SU-DHL-6 (cell line): ENCODE results near the gene PLIN1.
"Not testable (repeated sequence)": the region's sequence is repeated elsewhere in the genome, so short reads cannot be mapped to it uniquely, and the experiment has no call there.

Source experiments
- H2AFZ ChIP-seq: fragments of 200-600 bp; sonication (generic); 2 replicates; pipeline ENCODE4 v1.6.1; 2014; ENCODE audit warnings: low read depth, mild to moderate bottlenecking, moderate library complexity, mixed read lengths, antibody characterized with exemption, low read length; ENCODE audit not compliant: severe bottlenecking
- H3F3A ChIP-seq: fragments of 200-600 bp; shearing (Covaris generic); 2 replicates; pipeline ENCODE4 v1.6.0; 2016; ENCODE audit warnings: antibody characterized with exemption, mild to moderate bottlenecking; ENCODE audit not compliant: insufficient read depth
- H3K27ac ChIP-seq: fragments of 200-600 bp; sonication (generic); 2 replicates; pipeline ENCODE4 v1.5.1; 2016; ENCODE audit warnings: low read depth, mild to moderate bottlenecking, low read length, moderate library complexity, mixed read lengths
- H3K27me3 ChIP-seq: fragments of 200-600 bp; sonication (generic), shearing (Covaris generic); 2 replicates; pipeline ENCODE4 v1.6.0; 2014; ENCODE audit warnings: mild to moderate bottlenecking, low read length
- H3K36me3 ChIP-seq: fragments of 200-600 bp; sonication (generic); 2 replicates; pipeline ENCODE4 v1.6.1; 2014; ENCODE audit warnings: mild to moderate bottlenecking, low read length, mixed read lengths
- H3K4me2 ChIP-seq: fragments of 300-600, 200-600 bp; shearing (Covaris generic), sonication (generic); 2 replicates; pipeline ENCODE4 v1.6.0; 2014; ENCODE audit warnings: low read length, low read depth, mild to moderate bottlenecking; ENCODE audit not compliant: poor library complexity, severe bottlenecking
- H3K4me3 ChIP-seq: fragments of 200-600 bp; sonication (generic); 2 replicates; pipeline ENCODE4 v1.5.1; 2014; ENCODE audit warnings: antibody characterized with exemption, low read length, mild to moderate bottlenecking, mixed read lengths; ENCODE audit not compliant: insufficient read depth, poor library complexity, severe bottlenecking
- H3K79me2 ChIP-seq: fragments of 200-600 bp; sonication (generic); 2 replicates; pipeline ENCODE4 v1.6.1; 2014; ENCODE audit warnings: mild to moderate bottlenecking, low read length, moderate library complexity; ENCODE audit not compliant: insufficient read depth
- H3K9ac ChIP-seq: fragments of 200-600 bp; sonication (generic); 2 replicates; pipeline ENCODE4 v1.7.0; 2014; ENCODE audit warnings: mild to moderate bottlenecking, low read length
- H3K9me2 ChIP-seq: fragments of 200-600 bp; sonication (generic); replicated peaks from 2 replicates; pipeline ENCODE4 v1.6.1; 2014; ENCODE audit warnings: low read length; ENCODE audit not compliant: insufficient read depth
- H3K9me3 ChIP-seq: fragments of 200-600 bp; sonication (generic); 2 replicates; pipeline ENCODE4 v1.6.1; 2014; ENCODE audit warnings: low read length, mixed read lengths; ENCODE audit not compliant: insufficient read depth
- H4K20me1 ChIP-seq: fragments of 200-600 bp; sonication (generic); 2 replicates; pipeline ENCODE4 v1.6.1; 2014; ENCODE audit warnings: low read depth, mild to moderate bottlenecking, antibody characterized with exemption, low read length, moderate library complexity, mixed read lengths
- EZH2phosphoT487 ChIP-seq: fragments of 200-600 bp; sonication (generic), shearing (Covaris generic); conservative IDR thresholded peaks from 2 replicates; pipeline ENCODE4 v1.6.1; 2018; ENCODE audit warnings: mild to moderate bottlenecking, antibody characterized with exemption, low read length, moderate library complexity, mixed read lengths
- TF ChIP-seq, protein P1 (sequence below): fragments of 200-600 bp; sonication (generic); IDR thresholded peaks from one replicate; pipeline ENCODE4 v1.5.1; 2017; ENCODE audit warnings: antibody characterized with exemption, mild to moderate bottlenecking, low read length, moderate library complexity; ENCODE audit not compliant: insufficient read depth, poor library complexity, severe bottlenecking

Gene PLIN1

DNA sequence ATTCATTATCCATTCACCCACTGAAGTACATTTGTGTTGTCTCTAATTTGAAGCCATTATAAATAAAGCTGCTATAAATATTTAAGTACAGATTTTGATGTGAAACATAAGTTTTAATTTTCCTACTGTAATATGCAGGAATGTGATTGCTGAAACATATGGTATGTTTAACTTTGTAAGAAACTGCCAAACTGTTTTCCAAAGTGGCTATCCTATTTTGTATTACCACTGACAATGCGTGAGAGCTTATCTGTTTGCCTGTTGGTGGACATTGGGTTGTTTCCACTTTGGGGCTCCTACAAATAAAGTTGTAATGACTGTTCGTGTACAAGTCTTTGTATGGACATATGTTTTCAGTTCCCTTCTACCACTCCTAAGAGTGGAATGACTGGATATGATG is 13.9 kb upstream of the PLIN1 start:
- Histone ChIP-seq H3F3A (0 out of 2 replicates have a peak, but pooled peaks cover 5% of the 10 kb centered on the region), H3K4me2 (peak overlapping the region; percentile 22), H3K27ac (peak overlapping the region; percentile 57; the same call in 1 of the 2 replicates), H3K27me3 (no peaks in the 10 kb centered on the region), H3K9me3 (no peaks in the 10 kb centered on the region), H2AFZ (peak overlapping the region; percentile 65), H3K36me3 (no peaks in the 10 kb centered on the region), H4K20me1 (no peaks in the 10 kb centered on the region), H3K9me2 (no peaks in the 10 kb centered on the region), H3K9ac (no peak overlapping the region), H3K79me2 (no peaks in the 10 kb centered on the region), H3K4me3 (no peak overlapping the region)
- TF ChIP-seq, protein P1, sequence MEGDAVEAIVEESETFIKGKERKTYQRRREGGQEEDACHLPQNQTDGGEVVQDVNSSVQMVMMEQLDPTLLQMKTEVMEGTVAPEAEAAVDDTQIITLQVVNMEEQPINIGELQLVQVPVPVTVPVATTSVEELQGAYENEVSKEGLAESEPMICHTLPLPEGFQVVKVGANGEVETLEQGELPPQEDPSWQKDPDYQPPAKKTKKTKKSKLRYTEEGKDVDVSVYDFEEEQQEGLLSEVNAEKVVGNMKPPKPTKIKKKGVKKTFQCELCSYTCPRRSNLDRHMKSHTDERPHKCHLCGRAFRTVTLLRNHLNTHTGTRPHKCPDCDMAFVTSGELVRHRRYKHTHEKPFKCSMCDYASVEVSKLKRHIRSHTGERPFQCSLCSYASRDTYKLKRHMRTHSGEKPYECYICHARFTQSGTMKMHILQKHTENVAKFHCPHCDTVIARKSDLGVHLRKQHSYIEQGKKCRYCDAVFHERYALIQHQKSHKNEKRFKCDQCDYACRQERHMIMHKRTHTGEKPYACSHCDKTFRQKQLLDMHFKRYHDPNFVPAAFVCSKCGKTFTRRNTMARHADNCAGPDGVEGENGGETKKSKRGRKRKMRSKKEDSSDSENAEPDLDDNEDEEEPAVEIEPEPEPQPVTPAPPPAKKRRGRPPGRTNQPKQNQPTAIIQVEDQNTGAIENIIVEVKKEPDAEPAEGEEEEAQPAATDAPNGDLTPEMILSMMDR, result no peak
- no peak for TF ChIP-seq EZH2phosphoT487

DNA sequence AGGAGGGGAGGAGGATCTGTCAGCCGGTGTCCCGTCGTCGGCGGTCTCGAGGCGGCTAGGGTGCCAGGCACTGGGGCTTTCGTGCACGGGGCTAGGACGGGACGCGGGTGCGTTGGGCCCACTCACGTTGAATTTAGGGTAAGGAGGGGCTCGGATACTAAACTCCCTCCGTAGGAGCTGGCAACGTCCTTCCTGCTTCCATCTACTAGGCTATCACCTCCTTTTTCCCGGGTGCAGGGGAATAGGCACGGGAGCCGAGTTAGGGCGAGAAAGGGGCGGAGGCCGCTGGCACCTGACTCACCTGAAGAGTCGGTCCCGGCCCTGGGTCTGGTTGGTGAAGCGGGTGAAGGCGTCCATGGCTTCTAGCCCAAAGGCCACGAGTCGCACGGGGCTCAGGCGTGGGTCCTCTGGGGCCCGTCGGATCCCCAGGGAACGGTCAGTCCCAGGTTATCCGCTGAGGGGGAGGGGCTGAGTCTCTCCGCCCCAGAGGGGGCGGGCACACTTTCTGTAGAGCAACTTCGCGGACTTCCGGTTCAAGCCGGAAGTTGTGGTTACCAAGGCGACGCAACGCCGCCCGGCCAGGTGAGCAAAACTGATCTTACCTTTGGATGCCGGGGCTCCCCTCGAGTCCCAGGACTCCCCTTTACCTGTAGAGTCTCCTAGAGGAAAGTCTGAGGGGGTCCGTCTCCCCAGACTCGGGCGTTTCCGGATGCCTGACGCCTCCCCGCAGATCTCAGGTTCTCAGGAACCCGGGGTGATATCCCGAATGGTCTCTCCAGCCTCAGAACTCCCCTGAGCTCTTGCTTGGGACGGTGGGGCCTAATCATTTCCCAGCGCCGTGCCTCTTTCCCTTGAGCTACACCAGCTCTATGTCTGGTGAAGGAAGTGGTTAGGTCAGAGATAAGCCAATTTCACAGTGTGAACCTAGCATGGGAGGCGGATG is 11.4 kb upstream of the PLIN1 start, which contains the start of the genes PEX11A and WDR93:
Gene PEX11A, minus strand, starts transcription at position 479 of the 943 bp plus-strand sequence. Its CDS starts 122 bp downstream, at position 357.
Gene WDR93, plus strand, starts transcription at position 536 of the 943 bp plus-strand sequence. CDS start 10,936 bp downstream, outside the sequence.
- H3K79me2 ChIP-seq, result no peaks in the 10 kb centered on the region
- no peak within 1 kb of the TSS for H3K27ac ChIP-seq
- H4K20me1 ChIP-seq, result no peaks in the 10 kb centered on the region
- TF ChIP-seq, protein P1, result no peak
- TF ChIP-seq EZH2phosphoT487, result no peak
- H3K4me2 ChIP-seq, result no peak within 1 kb of the TSS
- H3F3A ChIP-seq, result 0 out of 2 replicates have a peak, but pooled peaks cover 5% of the 10 kb centered on the region
- no peaks in the 10 kb centered on the region for H3K36me3 ChIP-seq
- no peaks in the 10 kb centered on the region for H3K9me3 ChIP-seq
- no peak within 1 kb of the TSS for H3K9ac ChIP-seq
- H3K27me3 ChIP-seq, result no peaks in the 10 kb centered on the region
- no peak within 1 kb of the TSS for H2AFZ ChIP-seq
- no peak within 1 kb of the TSS for H3K4me3 ChIP-seq
- H3K9me2 ChIP-seq, result no peaks in the 10 kb centered on the region

DNA sequence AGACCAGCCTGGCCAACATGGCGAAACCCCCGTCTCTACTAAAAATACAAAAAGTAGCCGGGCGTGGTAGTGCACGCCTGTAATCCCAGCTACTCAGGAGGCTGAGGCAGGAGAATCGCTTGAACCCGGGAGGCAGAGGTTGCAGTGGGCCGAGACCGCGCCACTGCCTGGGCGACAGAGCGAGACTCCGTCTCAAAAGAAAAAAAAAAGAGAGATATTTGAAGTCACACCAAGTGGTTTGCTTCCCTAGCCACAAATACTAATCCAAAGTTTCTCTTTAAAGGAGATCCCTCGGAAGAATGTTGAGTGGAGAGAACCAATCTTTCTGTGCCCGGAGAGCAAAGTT is 10.7 kb upstream of the PLIN1 start:
- H3K9me3 ChIP-seq, H2AFZ ChIP-seq, H3K79me2 ChIP-seq, H4K20me1 ChIP-seq, H3K36me3 ChIP-seq, H3K9ac ChIP-seq, H3K27ac ChIP-seq, H3K9me2 ChIP-seq, H3K4me3 ChIP-seq, H3K4me2 ChIP-seq, H3F3A ChIP-seq, H3K27me3 ChIP-seq: not testable (repeated sequence)

DNA sequence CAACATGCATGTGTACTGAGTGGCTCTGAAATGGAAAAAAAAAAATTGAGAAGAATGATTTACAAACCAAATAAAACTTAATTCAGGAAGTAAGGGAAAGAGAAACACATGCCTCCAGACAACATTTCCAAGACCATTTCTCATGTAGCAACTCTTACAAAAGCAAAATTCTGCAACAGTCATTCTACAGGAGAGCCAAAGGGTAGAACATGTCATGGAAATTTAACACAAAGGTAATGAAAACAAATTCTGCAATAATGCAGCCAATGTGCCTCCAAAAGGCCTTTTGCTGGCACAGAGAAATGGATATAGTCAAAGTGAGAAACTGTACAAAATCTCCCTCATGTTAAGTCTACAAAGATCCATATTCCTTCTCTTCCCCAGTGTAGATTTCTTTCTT is 7.4 kb upstream of the PLIN1 start:
- no peak overlapping the region for H3K9ac ChIP-seq
- H3K79me2 ChIP-seq, result no peaks in the 10 kb centered on the region
- no peak overlapping the region for H3K4me2 ChIP-seq
- no peaks in the 10 kb centered on the region for H3F3A ChIP-seq
- no peaks in the 10 kb centered on the region for H3K9me2 ChIP-seq
- TF ChIP-seq, protein P1, result no peak
- TF ChIP-seq EZH2phosphoT487, result no peak
- H3K9me3 ChIP-seq, result no peaks in the 10 kb centered on the region
- H2AFZ ChIP-seq, result no peak overlapping the region
- H3K4me3 ChIP-seq, result no peak overlapping the region
- H3K36me3 ChIP-seq, result no peaks in the 10 kb centered on the region
- no peaks in the 10 kb centered on the region for H4K20me1 ChIP-seq
- no peaks in the 10 kb centered on the region for H3K27me3 ChIP-seq
- H3K27ac ChIP-seq, result no peak overlapping the region
